IMR-90 (cell line): Measurements from ENCODE around the gene FMO2. TPM values are rescaled to one million over a fixed set of nuclear protein-coding genes. Genes with fewer than 3 reads are reported as not detected.

Experiments used
- ATAC-seq: fragments of 200-7000 bp; cut with Tn5 transposase; 2 replicates; pipeline ENCODE4 v1.9.1; 2020; ENCODE audit warnings: low read depth, mild to moderate bottlenecking, moderate library complexity
- BruUV-seq: library from RNA; stranded (reverse); fragments of 400-500 nt; replicated peaks from 2 replicates; lab custom pipeline; 2021; lab: Mats Ljungman, UMichigan
- CTCF ChIA-PET: fragments of 300-600 bp; formaldehyde crosslinking; extraction: SDS; loops from one replicate; lab custom pipeline; 2021; ENCODE audit warnings: antibody characterized with exemption; lab: Yijun Ruan, JAX
- POLR2A ChIA-PET: fragments of 300-600 bp; sonication (Branson Sonifier 250); formaldehyde crosslinking; loops from one replicate; lab custom pipeline; 2022; ENCODE audit warnings: antibody characterized with exemption; ENCODE audit not compliant: unreplicated experiment; lab: Charles Lee
- DNase-seq: peaks from one replicate; pipeline ENCODE4 v3.0.0; 2013
- H2AFZ ChIP-seq: replicated peaks from 2 replicates; pipeline ENCODE3; 2013; ENCODE audit warnings: low read length, mild to moderate bottlenecking; ENCODE audit not compliant: poor library complexity
- H2AK5ac ChIP-seq: 2 replicates; pipeline ENCODE4 v1.6.1; 2013; ENCODE audit warnings: low read depth, low read length, inconsistent platforms
- H2AK9ac ChIP-seq: replicated peaks from 2 replicates; pipeline ENCODE3; 2013; ENCODE audit warnings: mild to moderate bottlenecking, low read depth, low read length, moderate library complexity; ENCODE audit not compliant: poor library complexity
- H2BK120ac ChIP-seq: 2 replicates; pipeline ENCODE4 v1.6.1; 2013; ENCODE audit warnings: low read depth, low read length, inconsistent platforms
- H2BK15ac ChIP-seq: 3 replicates; pipeline ENCODE4 v1.6.1; 2013; ENCODE audit warnings: low read depth, low read length, inconsistent platforms
- H2BK20ac ChIP-seq: 2 replicates; pipeline ENCODE4 v1.6.1; 2013; ENCODE audit warnings: low read depth, mild to moderate bottlenecking, inconsistent platforms, low read length, moderate library complexity
- H2BK5ac ChIP-seq: 2 replicates; pipeline ENCODE4 v1.6.1; 2013; ENCODE audit warnings: mild to moderate bottlenecking, low read depth, low read length, inconsistent platforms; ENCODE audit not compliant: poor library complexity, severe bottlenecking
- H3K14ac ChIP-seq: replicated peaks from 2 replicates; pipeline ENCODE4 v1.6.1; 2013; ENCODE audit warnings: low read depth, low read length, inconsistent platforms
- H3K18ac ChIP-seq: 2 replicates; pipeline ENCODE4 v1.6.1; 2013; ENCODE audit warnings: low read depth, low read length, control low read depth
- H3K23ac ChIP-seq: 2 replicates; pipeline ENCODE4 v1.6.1; 2013; ENCODE audit warnings: low read depth, low read length, inconsistent platforms
- H3K27ac ChIP-seq: 2 replicates; pipeline ENCODE4 v1.5.1; 2013; ENCODE audit warnings: mild to moderate bottlenecking, control low read depth, low read length; ENCODE audit not compliant: insufficient read depth
- H3K27me3 ChIP-seq: 2 replicates; pipeline ENCODE4 v1.6.1; 2013; ENCODE audit warnings: low read length; ENCODE audit not compliant: control insufficient read depth, insufficient read depth
- H3K36me3 ChIP-seq: 2 replicates; pipeline ENCODE4 v1.6.1; 2013; ENCODE audit warnings: low read length, mixed read lengths; ENCODE audit not compliant: control insufficient read depth, insufficient read depth
- H3K4ac ChIP-seq: 2 replicates; pipeline ENCODE4 v1.6.1; 2013; ENCODE audit warnings: low read depth, low read length, inconsistent platforms
- H3K4me1 ChIP-seq: 2 replicates; pipeline ENCODE4 v1.6.1; 2013; ENCODE audit warnings: low read length, mixed read lengths; ENCODE audit not compliant: control insufficient read depth, insufficient read depth
- H3K4me2 ChIP-seq: 2 replicates; pipeline ENCODE4 v1.6.1; 2013; ENCODE audit warnings: low read depth, mild to moderate bottlenecking, control low read depth, low read length, moderate library complexity
- H3K4me3 ChIP-seq: 2 replicates; pipeline ENCODE4 v1.5.1; 2013; ENCODE audit warnings: low read depth, mild to moderate bottlenecking, control low read depth, low read length, moderate library complexity; ENCODE audit not compliant: insufficient read depth
- H3K56ac ChIP-seq: 2 replicates; pipeline ENCODE4 v1.6.1; 2013; ENCODE audit warnings: low read length, inconsistent platforms; ENCODE audit not compliant: insufficient read depth; ENCODE audit errors: extremely low read depth
- H3K79me1 ChIP-seq, 2 experiments: 2 replicates each; pipeline ENCODE4 v1.6.1; 2013; ENCODE audit warnings: low read length in 2 of 2, inconsistent platforms in 1 of 2, low read depth in 1 of 2
- H3K9ac ChIP-seq: 2 replicates; pipeline ENCODE4 v1.6.1; 2013; ENCODE audit warnings: low read depth, low read length, control low read depth
- H3K9me1 ChIP-seq: 2 replicates; pipeline ENCODE4 v1.6.1; 2013; ENCODE audit warnings: low read length, inconsistent platforms; ENCODE audit not compliant: insufficient read depth
- H3K9me3 ChIP-seq: 2 replicates; pipeline ENCODE4 v1.6.1; 2013; ENCODE audit warnings: low read length; ENCODE audit not compliant: control insufficient read depth, insufficient read depth
- H4K20me1 ChIP-seq: 2 replicates; pipeline ENCODE4 v1.6.1; 2013; ENCODE audit warnings: low read length, inconsistent platforms; ENCODE audit not compliant: insufficient read depth
- H4K5ac ChIP-seq: 2 replicates; pipeline ENCODE4 v1.6.1; 2013; ENCODE audit warnings: mild to moderate bottlenecking, low read depth, low read length, control low read depth
- H4K8ac ChIP-seq, 2 experiments: 2 replicates each; pipeline ENCODE4 v1.6.1; 2013; ENCODE audit warnings: low read depth in 2 of 2, low read length in 2 of 2, control low read depth in 1 of 2, inconsistent platforms in 1 of 2
- H4K91ac ChIP-seq: 2 replicates; pipeline ENCODE4 v1.6.1; 2013; ENCODE audit warnings: low read depth, low read length, inconsistent platforms; ENCODE audit not compliant: insufficient read depth
- CEBPB ChIP-seq: IDR thresholded peaks from 2 replicates; pipeline ENCODE4 v1.6.1; 2012; ENCODE audit warnings: low read depth, low read length, improper control_type of control experiment
- CHD1 ChIP-seq: IDR thresholded peaks from 2 replicates; pipeline ENCODE4 v1.6.1; 2012; ENCODE audit warnings: low read depth, low read length, improper control_type of control experiment
- CTCF ChIP-seq: conservative IDR thresholded peaks from 2 replicates; pipeline ENCODE4 v1.5.1; 2012; ENCODE audit warnings: mild to moderate bottlenecking, low read depth, low read length, improper control_type of control experiment
- FOS ChIP-seq: fragments of 150-350 bp; IDR thresholded peaks from 2 replicates; pipeline ENCODE4 v1.6.1; 2016; ENCODE audit warnings: low read depth, low read length
- MAFK ChIP-seq: IDR thresholded peaks from 2 replicates; pipeline ENCODE4 v1.6.1; 2012; ENCODE audit warnings: low read depth, low read length, improper control_type of control experiment
- MAZ ChIP-seq: IDR thresholded peaks from 2 replicates; pipeline ENCODE4 v1.6.1; 2012; ENCODE audit warnings: low read depth, mild to moderate bottlenecking, low read length, improper control_type of control experiment, moderate library complexity, borderline replicate concordance
- MXI1 ChIP-seq: IDR thresholded peaks from 2 replicates; pipeline ENCODE4 v1.6.1; 2012; ENCODE audit warnings: low read depth, mild to moderate bottlenecking, low read length, moderate library complexity, borderline replicate concordance
- NFE2L2 ChIP-seq: fragments of 150-350 bp; IDR thresholded peaks from 2 replicates; pipeline ENCODE4 v1.6.1; 2016; ENCODE audit warnings: low read depth, mild to moderate bottlenecking, low read length
- POLR2A ChIP-seq: IDR thresholded peaks from 2 replicates; pipeline ENCODE4 v1.6.1; 2012; ENCODE audit warnings: mild to moderate bottlenecking, low read depth, low read length
- RAD21 ChIP-seq: IDR thresholded peaks from 2 replicates; pipeline ENCODE4 v1.6.1; 2012; ENCODE audit warnings: low read length, improper control_type of control experiment
- RCOR1 ChIP-seq: IDR thresholded peaks from 2 replicates; pipeline ENCODE4 v1.6.1; 2012; ENCODE audit warnings: mild to moderate bottlenecking, low read length, improper control_type of control experiment; ENCODE audit not compliant: insufficient replicate concordance
- RFX5 ChIP-seq: IDR thresholded peaks from 2 replicates; pipeline ENCODE4 v1.8.0; 2012; ENCODE audit warnings: low read depth, mild to moderate bottlenecking, low read length, moderate library complexity
- SMC3 ChIP-seq: fragments of 150-350 bp; IDR thresholded peaks from 2 replicates; pipeline ENCODE4 v1.6.1; 2016; ENCODE audit warnings: low read depth, mild to moderate bottlenecking, antibody characterized with exemption, low read length, moderate library complexity
- WGBS, 2 experiments: methylation state at CpG; one replicate each; pipeline versions ENCODE4 v1.1.5 to v1.1.7; 2013; ENCODE audit warnings: missing lambda C conversion rate in 2 of 2; ENCODE audit not compliant: insufficient read length in 1 of 2; ENCODE audit errors: extremely low coverage in 2 of 2; 5-methylcytosine and 5-hydroxymethylcytosine counted together
- dilution Hi-C: fragments of 300-500 bp; cut with HindIII; formaldehyde crosslinking; loops from one replicate; pipeline ENCODE4 v1.14.3; 2018; ENCODE audit warnings: low sequenced_read_pairs; ENCODE audit not compliant: unreplicated experiment
- in situ Hi-C: fragments of 300-500 bp; cut with MboI; formaldehyde crosslinking; loops from 3 replicates; pipeline ENCODE4 v1.14.3; 2019; ENCODE audit warnings: low sequenced_read_pairs, inconsistent platforms, mixed read lengths
- intact Hi-C: fragments of 100-400 bp; cut with micrococcal nuclease; formaldehyde crosslinking; loops from 2 replicates; pipeline ENCODE4 v1.10.0; 2022
- polyA plus RNA-seq, 3 experiments: library from polyadenylated mRNA; depleted of rRNA; stranded (reverse); fragments of >200 nt; gene quantifications; 2 replicates each; pipeline ENCODE4 v1.2.3, GENCODE V29; 2012; ENCODE audit warnings: low replicate concordance in 1 of 3
- total RNA-seq: library from RNA; depleted of rRNA; stranded (reverse); fragments of >200 nt; gene quantifications from 2 replicates; pipeline ENCODE4 v1.2.3, GENCODE V29; 2012

Gene FMO2
- total and polyA plus RNA-seq, 2 of the 4 experiments (the other 2 are of a cell fraction) = under 0.01 to 0.05 TPM

- no TSS peak for BruUV-seq
- Histone ChIP-seq H4K91ac (peak overlapping the region; percentile 16), H2AFZ (peak overlapping the region; percentile 35), H3K4ac (peak overlapping the region; percentile 52), H3K79me1 (no peaks in the 10 kb centered on the region), H3K18ac (peak overlapping the region; percentile 7), H3K9me1 (no peaks in the 10 kb centered on the region; the same call in 1 of the 2 replicates), H2BK15ac (peak overlapping the region; percentile 37; the same call in 2 of the 3 replicates), H4K8ac (peak overlapping the region; percentile 46 to 64; a peak in 3 of 4 replicates), H3K4me1 (peaks cover 13% of the 10 kb centered on the region), H3K56ac (no peak overlapping the region; the same call in 1 of the 2 replicates), H3K4me3 (no peak overlapping the region), H2BK20ac (peak overlapping the region; percentile 52; the same call in 1 of the 2 replicates), H3K9ac (peak overlapping the region; percentile 57), H3K36me3 (no peaks in the 10 kb centered on the region), H2AK5ac (no peak overlapping the region), H2BK5ac (peak overlapping the region; percentile 41), H3K27ac (peak overlapping the region; percentile 86), H4K20me1 (no peaks in the 10 kb centered on the region), H2BK120ac (peak overlapping the region; percentile 64), H3K9me3 (no peaks in the 10 kb centered on the region), H3K27me3 (no peaks in the 10 kb centered on the region), H4K5ac (peak overlapping the region; percentile 92), H3K4me2 (peak overlapping the region; percentile 41), H2AK9ac (no peak overlapping the region), H3K23ac (peak overlapping the region; percentile 54), H3K14ac (peak overlapping the region; percentile 66; the same call in 1 of the 2 replicates)
- no CpG with 5 or more reads among the region's 6 CpGs for WGBS, 2 experiments
- CTCF ChIA-PET = interaction anchor here (0.5 to 1.6 kb wide), 12 partner anchors 11 to 1593 kb away, joined by 3 to 6 read pairs (median 4); no protein-coding TSS in a partner anchor
- ATAC-seq = peak; percentile 93
- POLR2A ChIA-PET = interaction anchor here (0.6 to 1.3 kb wide), 3 partner anchors 15 to 61 kb away, joined by 3 to 4 read pairs (median 3); no protein-coding TSS in a partner anchor
- peak; percentile 96 for DNase-seq
- intact Hi-C loops (loop anchor here (1.0 to 5.0 kb wide), 7 partner anchors 9 to 170 kb away; partner anchors contain the start of gene FMO4), dilution Hi-C loops (no loop called here), in situ Hi-C loops (no loop called here)
- TF ChIP-seq NFE2L2 (peak; percentile 81; the same call in 1 of the 2 replicates), POLR2A (no peak), RCOR1 (peak; percentile 23), CTCF (peak; percentile 44), SMC3 (no peak), MXI1 (no peak; the same call in 1 of the 2 replicates), MAFK (no peak), RAD21 (no peak; the same call in 1 of the 2 replicates), MAZ (no peak), CEBPB (peak; percentile 79), CHD1 (no peak), RFX5 (no peak), FOS (no peak)
These were observed 43.2 kb upstream of the FMO2 start for GRCh38 chr1:171141688-171142415.
